ENCODE measurements around the gene TMEM218.

TMEM218 gene

DNA sequence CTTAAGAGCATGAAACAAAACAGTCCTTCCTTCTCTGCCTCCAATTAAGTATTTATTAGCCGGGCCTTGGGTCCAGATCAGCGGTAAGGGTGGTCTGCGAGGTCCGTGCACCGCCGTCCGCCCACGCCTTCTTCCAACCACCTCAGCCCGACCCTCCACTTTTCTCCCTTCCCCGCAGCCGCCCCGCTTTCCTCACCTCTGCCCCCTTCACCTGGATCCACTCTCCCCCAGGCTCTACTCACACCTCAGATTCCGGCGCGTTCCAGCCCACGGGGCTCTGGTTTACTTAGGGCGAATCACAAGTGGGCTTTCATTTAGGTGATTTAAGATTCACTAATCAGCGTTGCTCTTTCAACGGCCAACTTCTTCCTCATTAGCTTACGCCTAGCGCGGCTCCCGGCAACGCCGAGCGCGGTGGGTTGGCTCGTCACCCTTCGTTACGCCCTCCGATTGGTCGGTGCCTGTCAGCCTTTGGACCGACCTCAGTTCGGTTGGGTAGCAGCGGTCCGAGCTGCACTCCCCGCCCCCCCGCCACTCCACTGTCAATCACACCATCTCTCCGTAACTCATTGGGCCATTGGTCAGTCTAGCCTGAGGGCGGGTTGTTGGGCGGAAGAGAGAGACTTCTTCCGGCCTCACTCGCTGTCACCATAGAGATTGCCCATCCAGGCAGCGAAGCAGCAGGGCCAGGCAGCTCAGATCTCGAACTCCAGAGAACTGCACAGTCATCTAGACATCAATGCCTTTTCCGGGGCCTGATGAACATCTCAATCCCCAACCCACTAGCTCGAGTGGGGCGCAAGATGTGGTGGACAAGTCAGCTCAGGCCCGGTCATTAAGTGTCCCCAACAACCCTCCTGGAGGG is at the start of gene TMEM218:
TMEM218 (minus strand) TSS at position 284 of the 865 bp plus-strand sequence. CDS start 9,385 bp downstream, outside the sequence.
- DNase-seq = peak; percentile 73 to 100 (median 97)

- no peak for DNase-seq
Observed at GRCh38 chr11:125157953-125158680, 46.7 kb upstream of the TMEM218 start.

- DNase-seq = no peak
Observed at GRCh38 chr11:125157118-125157733, 45.8 kb upstream of the TMEM218 start.

GRCh38 chr11:125156346-125157117 is 45.1 kb upstream of the TMEM218 start:
- DNase-seq = peak in 1 of 14 donors; percentile 59

GRCh38 chr11:125155767-125156166 is 44.3 kb upstream of the TMEM218 start:
- no peak for DNase-seq

- no peak for DNase-seq
Observed at GRCh38 chr11:125155100-125155444, 43.6 kb upstream of the TMEM218 start.

DNA sequence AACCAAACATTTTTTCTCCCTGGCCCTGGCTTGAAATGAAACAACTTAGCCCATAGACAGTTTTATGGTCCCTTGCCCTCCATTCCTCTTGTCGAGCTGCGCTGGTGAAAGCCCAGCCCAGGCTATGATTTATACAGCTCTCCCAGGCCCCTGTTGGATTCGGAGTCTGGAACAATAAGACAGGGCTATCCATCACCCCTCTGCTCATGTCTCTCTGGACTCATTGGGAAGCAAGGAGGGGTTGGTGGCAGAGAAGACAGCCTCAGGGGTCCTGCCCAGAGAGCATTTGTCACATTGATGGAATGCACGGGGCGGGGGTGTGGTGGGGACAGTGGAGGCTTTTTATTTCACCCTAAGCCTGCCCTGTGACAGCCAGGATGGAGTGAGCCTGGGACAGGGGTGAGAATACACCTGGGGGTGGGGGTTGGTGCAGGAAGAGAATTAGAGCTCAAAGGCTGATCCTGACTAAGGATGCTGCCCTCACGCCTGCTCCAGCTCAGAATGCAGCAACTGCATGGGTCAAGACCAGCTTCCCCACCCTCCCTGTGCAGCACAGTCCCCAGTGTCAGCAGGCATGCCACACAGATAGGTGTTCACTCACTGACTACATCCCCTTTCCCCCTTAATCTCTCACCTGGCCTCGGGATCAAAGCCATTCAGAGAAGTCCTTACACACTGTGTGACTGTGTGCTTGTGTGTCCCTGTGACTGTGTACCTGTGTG is 43.1 kb upstream of the TMEM218 start:
- no peak for DNase-seq

- DNase-seq = no peak
Observed at GRCh38 chr11:125153837-125154236, 42.4 kb upstream of the TMEM218 start.

DNA sequence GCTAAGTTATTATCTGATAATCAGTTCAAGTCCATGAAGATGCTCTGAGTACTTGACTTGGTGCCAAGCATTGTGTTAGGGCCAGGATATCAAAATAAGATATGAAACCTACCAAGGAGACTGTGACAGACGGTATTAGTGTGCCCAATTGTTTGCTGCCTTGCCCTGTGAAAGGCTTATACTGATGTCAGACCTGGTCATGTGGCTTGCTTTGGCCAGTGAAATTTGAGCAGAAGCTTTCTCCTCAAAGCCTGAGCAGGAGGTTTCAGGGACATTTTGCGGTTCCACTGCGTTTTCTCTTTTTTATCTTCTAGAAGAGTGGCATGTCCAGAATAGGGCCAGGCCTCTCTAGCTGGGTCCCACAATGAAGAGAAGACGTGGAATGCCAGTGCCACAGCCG is 37.3 kb upstream of the TMEM218 start:
- DNase-seq = no peak

- DNase-seq = no peak
Observed at GRCh38 chr11:125148011-125148410, 36.6 kb upstream of the TMEM218 start.

- no peak for DNase-seq
Observed at GRCh38 chr11:125147280-125147679, 35.9 kb upstream of the TMEM218 start.

DNA sequence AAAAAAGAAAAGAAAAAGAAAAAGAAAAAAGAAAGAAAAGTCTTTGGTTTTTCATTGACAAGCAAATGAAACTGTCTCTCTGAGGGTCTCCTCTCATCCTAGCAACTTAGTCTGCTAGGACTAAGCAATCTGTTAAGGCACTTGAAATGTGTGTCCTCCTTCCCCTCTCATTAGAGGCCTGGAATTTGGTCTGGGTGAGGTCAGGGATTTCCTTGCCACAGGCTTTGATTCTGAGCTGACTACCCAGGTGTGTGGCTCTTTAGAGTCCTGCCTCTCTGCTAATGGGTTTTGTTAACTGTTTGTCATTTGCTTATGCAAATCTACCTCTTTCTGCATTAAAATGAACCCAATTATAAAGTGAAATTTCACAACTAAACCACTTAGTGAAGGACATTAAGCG is 34.8 kb upstream of the TMEM218 start:
- DNase-seq = no peak

DNA sequence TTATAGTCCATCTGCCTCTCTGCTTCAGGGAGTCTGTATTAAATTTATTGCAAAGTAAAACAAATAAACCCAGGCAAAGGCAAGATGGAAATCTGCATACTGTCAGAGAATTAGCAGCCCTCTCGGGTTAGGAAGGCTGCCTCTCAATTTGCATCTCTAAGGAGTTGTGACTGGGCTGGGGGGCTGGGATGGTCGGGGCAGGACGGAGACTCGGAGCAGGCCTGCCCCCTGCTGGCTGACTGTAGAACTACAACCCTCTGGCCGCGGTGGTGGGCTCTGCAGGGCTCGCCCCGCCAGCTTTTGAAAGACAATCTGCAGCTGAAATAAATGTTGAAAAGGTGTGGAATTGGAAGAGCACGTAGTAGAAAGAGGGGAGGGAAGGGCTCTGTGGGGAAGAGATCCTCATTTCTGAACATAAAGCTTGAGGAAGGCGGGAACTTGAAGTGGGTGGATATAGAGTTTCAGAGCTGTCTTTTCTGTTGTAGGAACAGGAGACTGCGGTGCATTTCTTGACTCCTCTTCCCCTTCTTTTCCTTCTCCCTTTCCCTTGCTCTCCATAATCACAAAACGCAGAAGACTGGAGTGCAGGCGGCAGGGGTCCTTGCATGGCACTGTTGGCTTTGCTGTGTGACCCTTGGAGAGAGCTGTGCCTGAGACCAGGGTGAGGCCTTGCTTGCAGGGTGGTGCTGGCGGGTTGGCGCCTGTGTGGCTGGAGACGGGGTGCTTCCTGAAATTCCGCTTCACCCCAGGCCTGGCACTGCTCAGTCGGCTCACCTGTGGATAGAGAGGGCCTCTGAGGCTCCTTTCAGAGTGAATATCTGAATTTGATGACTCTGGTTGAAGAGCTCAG is 30.5 kb upstream of the TMEM218 start:
- peak in 8 of 14 donors; percentile 4 to 56 (median 20) for DNase-seq

GRCh38 chr11:125141178-125141577 is 29.8 kb upstream of the TMEM218 start:
- DNase-seq = no peak

GRCh38 chr11:125140233-125140632 is 28.8 kb upstream of the TMEM218 start:
- DNase-seq = no peak

DNA sequence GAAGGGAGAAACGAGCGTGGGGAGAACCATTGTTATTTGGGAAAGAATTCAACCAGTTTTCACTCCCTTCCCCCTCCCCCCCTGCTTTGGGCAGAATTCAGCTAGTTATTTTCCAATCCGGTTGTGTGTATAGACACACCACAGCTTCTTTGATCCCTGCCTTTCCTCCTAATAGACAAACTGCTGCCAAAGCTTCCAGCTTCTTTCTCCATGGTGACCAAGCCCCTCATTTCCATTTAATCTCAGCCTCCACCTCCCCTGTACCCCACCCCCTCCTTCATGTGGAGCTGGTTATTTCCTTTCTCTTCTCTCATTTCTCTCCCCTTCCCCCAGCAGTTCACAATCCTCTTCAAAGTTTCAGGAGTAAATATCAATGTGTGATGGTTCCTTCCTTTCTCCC is 28.4 kb upstream of the TMEM218 start:
- DNase-seq = no peak

- no peak for DNase-seq
Observed at GRCh38 chr11:125138966-125139365, 27.5 kb upstream of the TMEM218 start.

GRCh38 chr11:125136001-125136400 is 24.6 kb upstream of the TMEM218 start:
- DNase-seq = no peak

GRCh38 chr11:125132596-125132995 is 21.2 kb upstream of the TMEM218 start:
- no peak for DNase-seq

- DNase-seq = no peak
Observed at GRCh38 chr11:125132071-125132470, 20.6 kb upstream of the TMEM218 start.
